ENCODE results near the gene ACSL1.

ACSL1 gene

DNA sequence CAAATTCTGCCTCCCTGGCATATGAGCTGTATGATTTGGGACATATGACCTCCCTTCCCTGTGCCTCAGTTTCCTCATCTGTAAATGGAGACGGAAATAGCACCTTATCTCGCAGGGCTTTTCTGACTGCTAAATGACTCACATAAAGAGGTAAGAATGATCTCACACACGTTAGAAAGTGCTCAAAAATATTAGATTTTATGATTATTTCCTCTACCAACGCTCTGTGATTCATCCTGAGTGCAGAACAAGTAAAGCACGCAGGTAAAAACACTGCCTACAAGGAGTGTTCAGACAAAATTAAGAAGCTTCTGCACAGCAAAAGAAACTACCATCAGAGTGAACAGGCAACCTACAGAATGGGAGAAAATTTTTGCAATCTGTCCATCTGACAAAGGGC lies 21.1 kb downstream of the ACSL1 start:
- Histone ChIP-seq H3K9me3 (ENCODE audit: insufficient read depth, low read length) (no peaks in the 10 kb centered on the region), H3K79me2 (ENCODE audit: insufficient read depth, low read length) (no peaks in the 10 kb centered on the region), H3K27me3 (ENCODE audit: low read length) (no peaks in the 10 kb centered on the region), H2AFZ (ENCODE audit: low read depth, low read length, severe bottlenecking) (no peak overlapping the region), H3K36me3 (ENCODE audit: low read length) (no peaks in the 10 kb centered on the region), H3K4me2 (ENCODE audit: low read depth, low read length, poor library complexity, severe bottlenecking) (no peak overlapping the region), H3F3A (ENCODE audit: insufficient read depth) (no peaks in the 10 kb centered on the region), H3K4me3 (ENCODE audit: insufficient read depth, low read length, poor library complexity, severe bottlenecking) (no peak overlapping the region), H4K20me1 (ENCODE audit: low read depth, low read length) (no peaks in the 10 kb centered on the region), H3K9me2 (replicated peaks; ENCODE audit: insufficient read depth, low read length) (no peaks in the 10 kb centered on the region), H3K9ac (ENCODE audit: low read length) (no peak overlapping the region), H3K27ac (ENCODE audit: low read depth, low read length) (no peak overlapping the region)
- TF ChIP-seq, protein P1, sequence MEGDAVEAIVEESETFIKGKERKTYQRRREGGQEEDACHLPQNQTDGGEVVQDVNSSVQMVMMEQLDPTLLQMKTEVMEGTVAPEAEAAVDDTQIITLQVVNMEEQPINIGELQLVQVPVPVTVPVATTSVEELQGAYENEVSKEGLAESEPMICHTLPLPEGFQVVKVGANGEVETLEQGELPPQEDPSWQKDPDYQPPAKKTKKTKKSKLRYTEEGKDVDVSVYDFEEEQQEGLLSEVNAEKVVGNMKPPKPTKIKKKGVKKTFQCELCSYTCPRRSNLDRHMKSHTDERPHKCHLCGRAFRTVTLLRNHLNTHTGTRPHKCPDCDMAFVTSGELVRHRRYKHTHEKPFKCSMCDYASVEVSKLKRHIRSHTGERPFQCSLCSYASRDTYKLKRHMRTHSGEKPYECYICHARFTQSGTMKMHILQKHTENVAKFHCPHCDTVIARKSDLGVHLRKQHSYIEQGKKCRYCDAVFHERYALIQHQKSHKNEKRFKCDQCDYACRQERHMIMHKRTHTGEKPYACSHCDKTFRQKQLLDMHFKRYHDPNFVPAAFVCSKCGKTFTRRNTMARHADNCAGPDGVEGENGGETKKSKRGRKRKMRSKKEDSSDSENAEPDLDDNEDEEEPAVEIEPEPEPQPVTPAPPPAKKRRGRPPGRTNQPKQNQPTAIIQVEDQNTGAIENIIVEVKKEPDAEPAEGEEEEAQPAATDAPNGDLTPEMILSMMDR (IDR thresholded peaks at IDR 0.05; ENCODE audit: insufficient read depth, low read length, poor library complexity, severe bottlenecking): no peak
- no peak for TF ChIP-seq EZH2phosphoT487 (conservative IDR thresholded peaks at IDR 0.05; ENCODE audit: low read length)

DNA sequence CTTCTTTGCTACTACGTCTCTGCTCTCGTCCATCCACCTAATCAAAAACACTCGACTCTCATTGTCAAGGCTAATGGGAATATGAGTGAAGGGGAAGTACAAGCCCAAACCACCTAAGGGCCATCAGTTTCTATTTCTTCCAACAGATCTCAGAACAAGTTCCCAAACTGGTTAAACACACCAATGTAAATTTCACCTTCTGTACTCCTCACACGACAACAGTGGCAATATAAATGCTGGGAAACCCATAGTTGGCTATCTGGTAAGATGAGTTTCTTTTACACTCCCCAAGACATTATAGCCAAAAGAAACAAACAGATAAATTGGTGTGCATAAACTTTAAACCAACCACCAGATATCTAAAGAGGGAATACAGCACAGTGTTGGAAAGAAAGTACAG lies 21.9 kb downstream of the ACSL1 start:
- Histone ChIP-seq H2AFZ (ENCODE audit: low read depth, low read length, severe bottlenecking) (no peak overlapping the region), H3K4me2 (ENCODE audit: low read depth, low read length, poor library complexity, severe bottlenecking) (no peak overlapping the region), H3K4me3 (ENCODE audit: insufficient read depth, low read length, poor library complexity, severe bottlenecking) (no peak overlapping the region), H4K20me1 (ENCODE audit: low read depth, low read length) (no peaks in the 10 kb centered on the region), H3K9ac (ENCODE audit: low read length) (no peak overlapping the region), H3K27me3 (ENCODE audit: low read length) (no peaks in the 10 kb centered on the region), H3K79me2 (ENCODE audit: insufficient read depth, low read length) (no peaks in the 10 kb centered on the region), H3K36me3 (ENCODE audit: low read length) (no peaks in the 10 kb centered on the region), H3K9me3 (ENCODE audit: insufficient read depth, low read length) (no peaks in the 10 kb centered on the region), H3K27ac (ENCODE audit: low read depth, low read length) (no peak overlapping the region), H3K9me2 (replicated peaks; ENCODE audit: insufficient read depth, low read length) (no peaks in the 10 kb centered on the region), H3F3A (ENCODE audit: insufficient read depth) (no peaks in the 10 kb centered on the region)
- no peak for TF ChIP-seq EZH2phosphoT487 (conservative IDR thresholded peaks at IDR 0.05; ENCODE audit: low read length)
- TF ChIP-seq, protein P1 (IDR thresholded peaks at IDR 0.05; ENCODE audit: insufficient read depth, low read length, poor library complexity, severe bottlenecking): no peak

DNA sequence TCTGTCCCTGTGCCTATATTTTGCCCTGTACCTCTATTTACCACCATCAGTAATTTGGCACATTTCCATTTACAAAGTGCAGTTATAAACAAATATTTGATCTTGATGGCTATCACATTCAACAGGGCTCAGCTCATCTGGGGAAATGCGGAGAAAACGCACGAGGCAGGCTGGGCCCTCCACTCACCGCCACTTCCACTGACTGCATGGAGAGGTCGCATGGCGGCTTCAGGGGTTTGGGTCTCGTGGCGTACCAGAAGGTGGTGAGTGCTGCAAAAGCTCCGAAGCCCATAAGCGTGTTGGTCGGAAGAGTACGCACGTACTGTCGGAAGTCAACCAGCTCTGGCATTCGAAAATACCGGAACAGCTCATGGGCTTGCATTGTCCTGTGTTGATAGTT lies 22.6 kb downstream of the ACSL1 start:
- Histone ChIP-seq H2AFZ (ENCODE audit: low read depth, low read length, severe bottlenecking) (no peak overlapping the region), H3K79me2 (ENCODE audit: insufficient read depth, low read length) (no peaks in the 10 kb centered on the region), H3K9ac (ENCODE audit: low read length) (no peak overlapping the region), H3F3A (ENCODE audit: insufficient read depth) (no peaks in the 10 kb centered on the region), H3K27me3 (ENCODE audit: low read length) (no peaks in the 10 kb centered on the region), H3K27ac (ENCODE audit: low read depth, low read length) (no peak overlapping the region), H3K9me3 (ENCODE audit: insufficient read depth, low read length) (no peaks in the 10 kb centered on the region), H3K4me3 (ENCODE audit: insufficient read depth, low read length, poor library complexity, severe bottlenecking) (no peak overlapping the region), H3K4me2 (ENCODE audit: low read depth, low read length, poor library complexity, severe bottlenecking) (no peak overlapping the region), H3K9me2 (replicated peaks; ENCODE audit: insufficient read depth, low read length) (no peaks in the 10 kb centered on the region), H4K20me1 (ENCODE audit: low read depth, low read length) (no peaks in the 10 kb centered on the region), H3K36me3 (ENCODE audit: low read length) (no peaks in the 10 kb centered on the region)
- no peak for TF ChIP-seq EZH2phosphoT487 (conservative IDR thresholded peaks at IDR 0.05; ENCODE audit: low read length)
- TF ChIP-seq, protein P1 (IDR thresholded peaks at IDR 0.05; ENCODE audit: insufficient read depth, low read length, poor library complexity, severe bottlenecking): no peak

DNA sequence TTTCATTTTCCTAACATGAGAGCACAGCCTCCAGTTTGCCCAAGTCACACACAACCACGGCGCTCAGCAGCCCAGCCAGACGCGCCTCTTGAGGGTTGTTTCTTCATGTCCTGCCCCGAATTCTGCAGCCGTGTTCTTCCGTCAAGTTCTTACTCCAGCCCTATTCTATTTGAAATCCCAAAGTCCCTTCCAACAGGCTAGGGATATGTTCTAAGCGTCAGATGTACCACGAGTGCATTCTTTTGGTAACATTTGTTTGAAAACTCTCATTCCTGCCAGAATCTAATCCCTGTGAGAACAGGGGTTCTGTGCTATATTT lies 23.1 kb downstream of the ACSL1 start:
- H3K27ac ChIP-seq (ENCODE audit: low read depth, low read length): no peak overlapping the region
- no peak overlapping the region for H3K4me2 ChIP-seq (ENCODE audit: low read depth, low read length, poor library complexity, severe bottlenecking)
- H2AFZ ChIP-seq (ENCODE audit: low read depth, low read length, severe bottlenecking): no peak overlapping the region
- no peaks in the 10 kb centered on the region for H3K9me3 ChIP-seq (ENCODE audit: insufficient read depth, low read length)
- no peaks in the 10 kb centered on the region for H3F3A ChIP-seq (ENCODE audit: insufficient read depth)
- no peak overlapping the region for H3K4me3 ChIP-seq (ENCODE audit: insufficient read depth, low read length, poor library complexity, severe bottlenecking)
- H3K79me2 ChIP-seq (ENCODE audit: insufficient read depth, low read length): no peaks in the 10 kb centered on the region
- TF ChIP-seq, protein P1 (IDR thresholded peaks at IDR 0.05; ENCODE audit: insufficient read depth, low read length, poor library complexity, severe bottlenecking): no peak
- TF ChIP-seq EZH2phosphoT487 (conservative IDR thresholded peaks at IDR 0.05; ENCODE audit: low read length): no peak
- H4K20me1 ChIP-seq (ENCODE audit: low read depth, low read length): no peaks in the 10 kb centered on the region
- no peaks in the 10 kb centered on the region for H3K9me2 ChIP-seq (replicated peaks; ENCODE audit: insufficient read depth, low read length)
- H3K36me3 ChIP-seq (ENCODE audit: low read length): no peaks in the 10 kb centered on the region
- H3K27me3 ChIP-seq (ENCODE audit: low read length): no peaks in the 10 kb centered on the region
- no peak overlapping the region for H3K9ac ChIP-seq (ENCODE audit: low read length)

Data from SU-DHL-6 (cell line).